Ovary (tissue), 9 donors: ENCODE measurements around the gene CRABP2. TPM values are rescaled to one million over a fixed set of nuclear protein-coding genes. Genes with fewer than 3 reads are reported as not detected.

Source experiments
- DNase-seq, 5 donors: peaks; one replicate each; pipeline ENCODE4 v3.0.0-alpha.2; 2019 to 2020
- H3K27ac ChIP-seq, 2 donors: fragments of 200-600 bp; one replicate each; pipeline versions ENCODE4 v1.5.1 to v1.8.0; 2019 to 2022
- H3K27me3 ChIP-seq: fragments of 200-600 bp; one replicate; pipeline ENCODE4 v1.8.0; 2022
- H3K36me3 ChIP-seq: fragments of 200-600 bp; sonication (generic); one replicate; pipeline ENCODE4 v1.5.1; 2019
- H3K4me1 ChIP-seq: one replicate; pipeline ENCODE4 v1.8.1; 2013; ENCODE audit warnings: mild to moderate bottlenecking, moderate library complexity; ENCODE audit not compliant: insufficient read depth
- H3K4me3 ChIP-seq: fragments of 200-600 bp; sonication (generic); one replicate; pipeline ENCODE4 v1.5.1; 2017
- H3K9me3 ChIP-seq, 2 donors: fragments of 200-600 bp in 1 of 2; sonication (generic) in 1 of 2; one replicate each; pipeline versions ENCODE4 v1.5.1 to v1.8.1; 2013 to 2019; ENCODE audit warnings: mild to moderate bottlenecking in 1 of 2, moderate library complexity in 1 of 2
- EP300 ChIP-seq: sonication (generic); formaldehyde crosslinking; IDR thresholded peaks from one replicate; pipeline ENCODE4 v1.6.1; 2017; ENCODE audit warnings: antibody characterized with exemption
- POLR2A ChIP-seq: fragments of 450-650 bp; IDR thresholded peaks from one replicate; pipeline ENCODE4 v1.6.1; 2017; ENCODE audit warnings: antibody characterized with exemption, mild to moderate bottlenecking, moderate library complexity
- WGBS, 3 donors: extraction: QIAGEN DNeasy Blood & Tissue Kit in 1 of 3; methylation state at CpG; one replicate each; pipeline versions ENCODE4 v1.1.5 to v1.1.7; 2013 to 2017; 5-methylcytosine and 5-hydroxymethylcytosine counted together
- intact Hi-C, 4 donors: fragments of 100-400 bp; cut with DNase I; formaldehyde crosslinking; loops; one replicate each; pipeline versions ENCODE4 v1.11.0 to v1.15.1; 2022 to 2023
- polyA plus RNA-seq, 2 donors: library from polyadenylated mRNA; stranded (reverse); fragments of 200-250 nt in 1 of 2; fragments of 350-450 nt in 1 of 2; fragmentation: Illumina TruSeq in 1 of 2; extraction: RNeasy Lipid Tissue Mini Kit (QIAGEN cat#74804) in 1 of 2; gene quantifications; one replicate each; pipeline ENCODE4 v1.2.3, GENCODE V29; 2013 to 2014
- total RNA-seq, 7 donors: library from RNA; depleted of rRNA in 2 of 7; stranded (reverse); fragments of >200 nt in 2 of 7; fragmentation: NEBNext Ultra II Directional in 3 of 7; extraction: Animal tissue kit (Norgen Biotek cat#: 25700) in 3 of 7; gene quantifications; one replicate each; pipeline versions ENCODE4 v1.1.0 to v1.2.4, GENCODE V29; 2016 to 2023
- TF ChIP-seq, protein P1 (sequence below), 3 donors: fragments of 450-650 bp in 2 of 3; fragments of 200-600 bp in 1 of 3; IDR thresholded peaks; one replicate each; pipeline versions ENCODE4 v1.5.1 to v1.8.0; 2016 to 2022; ENCODE audit warnings: antibody characterized with exemption in 3 of 3, mild to moderate bottlenecking in 1 of 3
- donor health status: DM: no; HTN: no; CAD: no; lungs with moderate emphysema.
- donor health status: DM: no; HTN: no; CAD: no.
- donor health status: Bipolar disorder and iron deficiency.
- donor health status: DM: yes; HTN: yes; CAD: no.
- donor health status: DM: no; HTN: no; CAD: no.
- donor health status: DM: yes; HTN: yes; CAD: no.

Gene CRABP2
- total and polyA plus RNA-seq, 9 donors: 1.4 to 31.5 (median 5.5) TPM

DNA sequence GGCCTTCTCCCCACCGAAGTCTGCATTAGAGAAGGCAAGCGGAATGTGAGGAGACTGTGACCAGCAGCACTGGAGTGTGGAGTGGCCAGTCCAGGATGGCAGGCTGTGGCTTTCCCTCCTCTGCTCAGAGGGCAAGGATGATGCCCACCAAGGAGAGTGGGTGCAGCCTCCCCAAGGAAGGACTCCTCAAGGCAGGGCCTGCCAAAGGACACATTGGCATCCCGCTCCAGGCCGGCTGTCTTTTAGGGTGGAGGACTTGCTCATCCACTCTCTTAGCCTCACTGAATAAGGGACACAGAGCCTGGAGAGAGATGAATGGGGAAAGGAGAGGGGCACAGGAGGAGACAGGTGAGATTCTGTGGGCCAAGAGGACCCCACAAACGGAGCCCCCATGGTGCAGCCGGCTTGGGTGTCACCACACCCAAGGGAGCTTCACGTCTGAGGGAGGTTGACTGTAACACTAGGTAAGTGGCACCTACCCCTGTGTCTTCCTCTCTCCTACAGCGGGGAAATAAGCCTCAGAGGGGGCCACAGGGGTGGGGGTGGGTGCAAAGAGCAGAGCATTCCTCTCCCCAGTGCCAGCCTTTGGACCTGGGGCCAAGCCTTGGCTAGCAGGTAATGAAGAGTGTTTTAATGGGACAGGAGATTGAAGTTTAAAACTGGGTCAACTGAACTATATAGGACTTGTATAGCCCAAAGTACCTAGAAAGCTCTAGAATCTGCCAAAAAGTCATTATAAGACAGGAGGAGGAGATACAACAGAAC is 24.0 kb downstream of the CRABP2 start:
- H3K4me1 ChIP-seq: no peaks in the 10 kb centered on the region
- TF ChIP-seq EP300 (no peak), POLR2A (no peak)
- TF ChIP-seq, protein P1, sequence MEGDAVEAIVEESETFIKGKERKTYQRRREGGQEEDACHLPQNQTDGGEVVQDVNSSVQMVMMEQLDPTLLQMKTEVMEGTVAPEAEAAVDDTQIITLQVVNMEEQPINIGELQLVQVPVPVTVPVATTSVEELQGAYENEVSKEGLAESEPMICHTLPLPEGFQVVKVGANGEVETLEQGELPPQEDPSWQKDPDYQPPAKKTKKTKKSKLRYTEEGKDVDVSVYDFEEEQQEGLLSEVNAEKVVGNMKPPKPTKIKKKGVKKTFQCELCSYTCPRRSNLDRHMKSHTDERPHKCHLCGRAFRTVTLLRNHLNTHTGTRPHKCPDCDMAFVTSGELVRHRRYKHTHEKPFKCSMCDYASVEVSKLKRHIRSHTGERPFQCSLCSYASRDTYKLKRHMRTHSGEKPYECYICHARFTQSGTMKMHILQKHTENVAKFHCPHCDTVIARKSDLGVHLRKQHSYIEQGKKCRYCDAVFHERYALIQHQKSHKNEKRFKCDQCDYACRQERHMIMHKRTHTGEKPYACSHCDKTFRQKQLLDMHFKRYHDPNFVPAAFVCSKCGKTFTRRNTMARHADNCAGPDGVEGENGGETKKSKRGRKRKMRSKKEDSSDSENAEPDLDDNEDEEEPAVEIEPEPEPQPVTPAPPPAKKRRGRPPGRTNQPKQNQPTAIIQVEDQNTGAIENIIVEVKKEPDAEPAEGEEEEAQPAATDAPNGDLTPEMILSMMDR (IDR thresholded peaks at IDR 0.05): no peak
- no peaks in the 10 kb centered on the region for H3K36me3 ChIP-seq
- DNase-seq: no peak
- intact Hi-C loops: no loop called here
- H3K9me3 ChIP-seq: no peaks in the 10 kb centered on the region
- H3K27ac ChIP-seq: no peak overlapping the region
- H3K27me3 ChIP-seq: peaks cover 3% of the 10 kb centered on the region
- 75 to 78% (median 76%) methylated on average over 8 of the region's 8 CpGs for WGBS, 3 donors
- no peak overlapping the region for H3K4me3 ChIP-seq

DNA sequence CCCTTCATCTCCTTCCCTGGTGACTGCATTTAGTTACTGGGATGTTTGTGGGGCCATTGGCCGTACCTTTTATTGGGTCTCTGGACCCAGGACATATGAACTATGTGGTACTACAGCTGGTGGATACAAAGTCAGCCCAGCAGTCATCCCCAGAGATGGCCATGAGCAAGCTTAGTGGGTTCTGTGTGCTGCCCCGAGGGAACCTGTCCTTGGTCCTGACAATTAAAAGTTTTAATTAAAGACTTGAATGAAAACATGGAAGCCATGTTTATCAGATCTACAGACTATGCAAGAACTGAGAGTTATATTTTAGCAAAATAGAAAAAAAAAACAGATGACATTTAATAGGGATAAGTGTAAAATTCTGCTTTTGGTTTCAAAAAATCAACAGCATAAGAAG is 25.3 kb downstream of the CRABP2 start:
- 36 to 45% (median 42%) methylated on average over 2 of the region's 2 CpGs for WGBS, 3 donors
- Histone ChIP-seq H3K4me3 (no peak overlapping the region), H3K27ac (no peak overlapping the region), H3K27me3 (peaks cover 3% of the 10 kb centered on the region), H3K9me3 (no peaks in the 10 kb centered on the region), H3K4me1 (no peaks in the 10 kb centered on the region), H3K36me3 (no peaks in the 10 kb centered on the region)
- intact Hi-C loops: no loop called here
- no peak for DNase-seq
- TF ChIP-seq POLR2A: no peak
- TF ChIP-seq EP300: no peak
- TF ChIP-seq, protein P1 (IDR thresholded peaks at IDR 0.05): no peak

DNA sequence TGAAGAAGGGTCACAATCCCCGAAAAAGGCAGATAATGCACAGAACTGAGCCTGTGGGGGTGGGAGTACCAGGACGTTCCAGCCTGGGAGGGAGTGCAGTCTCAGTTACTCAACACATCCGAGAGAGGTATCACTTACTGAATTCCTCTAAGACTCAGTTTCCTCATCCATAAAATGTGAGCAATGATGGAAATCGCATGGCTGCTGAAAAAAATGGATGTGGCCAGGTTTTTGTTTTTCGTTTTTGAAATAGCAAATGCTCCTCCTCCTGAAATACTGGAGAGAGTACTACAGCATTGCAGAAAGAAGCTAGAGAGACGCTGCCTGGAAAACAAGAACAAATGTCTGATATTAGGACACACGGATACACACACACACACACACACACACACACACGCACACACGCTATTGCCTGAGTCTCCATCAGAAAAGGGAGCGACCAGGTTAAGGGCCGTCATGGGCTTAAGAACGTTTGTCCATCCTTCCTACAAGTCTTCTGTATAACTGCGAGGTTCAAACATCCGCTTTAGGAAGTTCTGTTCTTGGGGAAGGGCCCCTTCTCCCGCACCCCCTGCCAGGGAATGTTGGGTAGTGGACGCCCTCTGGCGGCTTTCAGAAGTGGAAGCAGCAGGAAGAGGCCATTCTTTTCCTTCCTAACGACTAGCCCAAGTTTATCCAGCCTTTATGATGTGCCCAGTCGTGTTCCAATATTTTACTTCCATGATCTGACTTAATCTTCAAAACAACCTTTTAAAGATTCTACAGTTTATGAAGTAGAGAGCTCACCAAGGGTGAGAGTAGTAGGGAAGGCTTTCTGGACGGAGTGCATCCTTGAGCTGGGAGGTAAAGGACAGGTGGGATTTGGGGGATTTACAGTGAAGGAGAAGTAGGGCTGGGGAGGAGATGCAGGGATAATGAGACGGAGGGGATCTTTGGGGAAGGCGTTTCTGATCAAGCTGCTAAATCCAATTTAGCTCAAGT is 27.5 kb downstream of the CRABP2 start:
- no peaks in the 10 kb centered on the region for H3K4me1 ChIP-seq
- H3K4me3 ChIP-seq: peak overlapping the region; percentile 37
- DNase-seq: peak; percentile 54 to 74 (median 65)
- peaks cover 3% of the 10 kb centered on the region for H3K27me3 ChIP-seq
- intact Hi-C loops: no loop called here
- 1% methylated on average over 22 of the region's 22 CpGs for WGBS, 3 donors
- no peaks in the 10 kb centered on the region for H3K9me3 ChIP-seq
- TF ChIP-seq, protein P1 (IDR thresholded peaks at IDR 0.05): peak; percentile 40 to 90 (median 79)
- TF ChIP-seq EP300 (no peak), POLR2A (no peak)
- H3K36me3 ChIP-seq: no peaks in the 10 kb centered on the region
- no peak overlapping the region for H3K27ac ChIP-seq

DNA sequence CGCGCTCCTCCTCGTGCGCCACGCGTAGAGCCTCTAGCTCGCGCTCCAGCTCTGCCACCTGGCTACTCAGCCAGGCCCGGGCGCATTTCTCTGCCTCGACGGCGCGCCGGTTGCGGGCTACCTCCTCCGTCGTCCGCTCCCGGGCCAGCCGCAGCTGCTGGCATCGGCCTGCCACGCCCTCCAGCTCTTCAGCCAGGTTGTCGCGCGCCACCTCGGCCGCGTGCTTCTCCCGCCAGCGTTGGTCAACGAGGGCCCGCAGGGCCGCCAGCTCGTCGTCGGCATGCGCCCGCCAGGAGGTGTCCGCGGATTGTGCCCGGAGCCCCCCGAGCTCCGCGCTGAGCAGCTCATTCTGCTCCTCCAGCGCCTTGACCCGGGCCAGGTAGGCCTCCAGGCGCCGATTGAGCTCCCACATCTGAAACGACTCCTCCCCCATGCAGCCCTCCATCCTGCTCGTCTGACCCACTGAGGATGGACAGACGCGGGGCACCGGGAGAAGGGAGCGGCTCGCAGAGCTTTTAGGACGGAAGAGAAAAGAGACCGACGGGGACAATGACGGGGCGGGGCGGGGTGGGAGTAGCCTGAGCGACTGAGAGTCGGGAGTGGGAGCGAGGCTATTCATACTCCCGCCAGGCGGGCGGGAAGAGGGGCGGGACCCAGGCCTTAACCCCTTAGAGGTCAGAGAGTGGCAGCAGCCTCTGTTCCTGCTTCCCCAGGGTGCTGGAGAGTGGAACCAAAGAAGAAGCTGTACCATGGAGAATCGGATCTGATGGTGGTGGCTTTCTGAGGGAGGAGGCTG is 28.4 kb downstream of the CRABP2 start, which contains the start of gene NES:
Gene NES (minus strand): TSS at position 588 of the 796 bp plus-strand sequence. CDS start 143 bp downstream, at position 445.
- Histone ChIP-seq H3K27ac (peak within 1 kb of the TSS; percentile 33 to 52), H3K4me3 (peak within 1 kb of the TSS; percentile 37), H3K27me3 (peaks cover 3% of the 10 kb centered on the region), H3K36me3 (no peaks in the 10 kb centered on the region), H3K4me1 (no peaks in the 10 kb centered on the region), H3K9me3 (no peaks in the 10 kb centered on the region)
- intact Hi-C loops: no loop called here
- TF ChIP-seq, protein P1 (IDR thresholded peaks at IDR 0.05): no peak
- no peak for TF ChIP-seq POLR2A
- peak in 2 of 5 donors; percentile 54 to 61 for DNase-seq
- 1% methylated on average over 62 to 70 of the region's 70 CpGs for WGBS, 3 donors
